ENCODE data around the gene FAM135A.

- TF ChIP-seq CTCF (conservative IDR thresholded peaks at IDR 0.05) (no peak), EZH2 (IDR thresholded peaks at IDR 0.05; ENCODE audit: low read depth) (no peak)
Observed at GRCh38 chr6:70566751-70567382, 153.6 kb downstream of the FAM135A start, which contains the start of gene SDHAF4.

Data from PC-9 (cell line).